Chondrocyte (in vitro differentiated cells): ENCODE measurements around the gene DHDH. TPM values are rescaled to one million over a fixed set of nuclear protein-coding genes. Genes with fewer than 3 reads are reported as not detected.

Experiments
- DNase-seq: peaks from one replicate; pipeline ENCODE4 v3.0.0; 2021; ENCODE audit warnings: mixed read lengths, low spot score
- H3K27ac Mint-ChIP-seq: one replicate; pipeline ENCODE4 v1.8.0; 2021; ENCODE audit warnings: mild to moderate bottlenecking, moderate library complexity, mixed read lengths; ENCODE audit not compliant: unreplicated experiment
- H3K27me3 Mint-ChIP-seq: 2 replicates; pipeline ENCODE4 v1.8.0; 2021; ENCODE audit warnings: low read depth, mixed read lengths
- H3K36me3 Mint-ChIP-seq: 2 replicates; pipeline ENCODE4 v1.8.0; 2021; ENCODE audit warnings: low read depth, mixed read lengths
- H3K4me1 Mint-ChIP-seq: 2 replicates; pipeline ENCODE4 v1.8.0; 2021; ENCODE audit warnings: low read depth, mild to moderate bottlenecking, mixed read lengths
- H3K4me3 Mint-ChIP-seq: one replicate; pipeline ENCODE4 v1.8.0; 2021; ENCODE audit warnings: mild to moderate bottlenecking, moderate library complexity, mixed read lengths; ENCODE audit not compliant: unreplicated experiment
- H3K9me3 Mint-ChIP-seq: 2 replicates; pipeline ENCODE4 v1.8.0; 2021; ENCODE audit warnings: low read depth, mixed read lengths
- total RNA-seq: library from RNA; stranded (reverse); gene quantifications from 3 replicates; pipeline ENCODE4 v1.2.1, GENCODE V29; 2021
- TF ChIP-seq, protein P1 (sequence below): fragments of 200-600 bp; sonication (generic); IDR thresholded peaks from 2 replicates; pipeline ENCODE4 v1.5.0; 2021; ENCODE audit warnings: antibody characterized with exemption, mild to moderate bottlenecking, moderate library complexity

Gene DHDH
- total RNA-seq, 1 donor from 2014 or later, result not detected

DNA sequence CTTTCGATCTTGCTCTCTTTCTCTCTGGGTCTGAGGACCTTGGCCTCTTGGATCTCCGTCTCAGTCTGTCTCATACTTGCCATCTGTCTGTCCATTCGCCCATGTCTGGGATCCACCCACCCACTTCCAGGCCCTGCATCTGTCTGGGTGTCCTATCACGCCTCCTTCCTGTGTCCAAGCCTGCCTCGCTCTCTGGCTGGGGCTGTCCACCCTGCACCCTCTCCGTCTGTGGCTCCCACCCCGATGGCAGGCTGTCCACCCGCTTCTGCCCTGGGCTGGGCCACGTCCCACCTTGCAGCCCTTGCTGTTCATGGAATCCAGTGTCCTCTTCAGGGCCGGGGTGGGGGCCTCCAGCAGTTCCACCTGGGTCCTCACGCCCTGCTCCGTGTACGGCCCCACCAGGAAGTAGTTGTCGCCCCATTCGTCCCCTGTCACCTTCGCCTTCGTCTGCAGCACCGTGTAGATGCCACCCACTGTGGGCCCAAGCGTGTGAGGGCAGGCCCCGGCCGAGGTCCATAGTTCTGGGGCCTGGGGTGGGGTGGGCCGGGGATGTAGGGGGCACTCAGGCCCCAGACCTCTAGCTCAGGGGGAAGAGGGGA is 57.6 kb downstream of the DHDH start:
- Mint-ChIP-seq H3K4me3 (peak overlapping the region; percentile 98), H3K27ac (no peak overlapping the region), H3K9me3 (no peaks in the 10 kb centered on the region), H3K36me3 (peaks cover 14% of the 10 kb centered on the region), H3K4me1 (peaks cover 40% of the 10 kb centered on the region), H3K27me3 (no peaks in the 10 kb centered on the region)
- DNase-seq, result no peak
- TF ChIP-seq, protein P1, sequence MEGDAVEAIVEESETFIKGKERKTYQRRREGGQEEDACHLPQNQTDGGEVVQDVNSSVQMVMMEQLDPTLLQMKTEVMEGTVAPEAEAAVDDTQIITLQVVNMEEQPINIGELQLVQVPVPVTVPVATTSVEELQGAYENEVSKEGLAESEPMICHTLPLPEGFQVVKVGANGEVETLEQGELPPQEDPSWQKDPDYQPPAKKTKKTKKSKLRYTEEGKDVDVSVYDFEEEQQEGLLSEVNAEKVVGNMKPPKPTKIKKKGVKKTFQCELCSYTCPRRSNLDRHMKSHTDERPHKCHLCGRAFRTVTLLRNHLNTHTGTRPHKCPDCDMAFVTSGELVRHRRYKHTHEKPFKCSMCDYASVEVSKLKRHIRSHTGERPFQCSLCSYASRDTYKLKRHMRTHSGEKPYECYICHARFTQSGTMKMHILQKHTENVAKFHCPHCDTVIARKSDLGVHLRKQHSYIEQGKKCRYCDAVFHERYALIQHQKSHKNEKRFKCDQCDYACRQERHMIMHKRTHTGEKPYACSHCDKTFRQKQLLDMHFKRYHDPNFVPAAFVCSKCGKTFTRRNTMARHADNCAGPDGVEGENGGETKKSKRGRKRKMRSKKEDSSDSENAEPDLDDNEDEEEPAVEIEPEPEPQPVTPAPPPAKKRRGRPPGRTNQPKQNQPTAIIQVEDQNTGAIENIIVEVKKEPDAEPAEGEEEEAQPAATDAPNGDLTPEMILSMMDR, result no peak

DNA sequence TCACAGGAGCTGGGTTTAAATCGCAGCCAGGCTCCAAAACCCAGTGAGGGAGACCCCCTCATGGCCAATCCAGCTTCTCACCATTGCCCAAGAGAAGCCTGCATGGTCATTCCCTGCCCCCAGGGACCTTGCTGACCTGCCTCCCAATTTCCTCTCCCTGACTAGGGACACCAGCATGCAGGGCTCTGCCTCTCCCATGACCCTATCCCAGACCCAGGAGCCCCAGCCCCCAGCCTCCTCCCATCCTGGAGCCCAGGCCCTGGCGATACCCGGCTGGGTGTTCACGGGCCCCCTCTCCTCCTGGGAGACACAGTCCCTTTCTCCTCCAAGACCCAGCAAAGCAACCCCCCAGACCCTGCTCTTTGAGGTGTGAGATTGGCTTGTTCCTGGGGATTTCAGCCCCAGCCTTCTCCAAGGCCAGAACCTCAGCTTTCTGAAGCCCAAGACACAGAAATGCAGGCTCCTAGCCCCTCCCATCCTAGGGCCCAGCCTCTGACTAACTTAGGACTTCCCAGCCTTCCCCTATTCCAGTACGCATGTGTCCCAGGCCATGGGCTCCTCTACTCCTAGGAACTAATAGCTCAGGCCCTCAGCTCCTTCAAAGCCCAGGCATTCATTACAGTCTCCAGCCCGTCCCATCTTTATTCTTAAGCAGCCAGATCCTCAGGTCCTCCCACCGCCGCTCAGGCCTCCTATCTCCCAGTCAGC is 58.5 kb downstream of the DHDH start:
- Mint-ChIP-seq H3K9me3 (no peaks in the 10 kb centered on the region), H3K27me3 (no peaks in the 10 kb centered on the region), H3K4me1 (peaks cover 40% of the 10 kb centered on the region), H3K36me3 (peaks cover 14% of the 10 kb centered on the region), H3K27ac (peak overlapping the region; percentile 93), H3K4me3 (peak overlapping the region; percentile 98)
- TF ChIP-seq, protein P1, result no peak
- DNase-seq, result no peak

DNA sequence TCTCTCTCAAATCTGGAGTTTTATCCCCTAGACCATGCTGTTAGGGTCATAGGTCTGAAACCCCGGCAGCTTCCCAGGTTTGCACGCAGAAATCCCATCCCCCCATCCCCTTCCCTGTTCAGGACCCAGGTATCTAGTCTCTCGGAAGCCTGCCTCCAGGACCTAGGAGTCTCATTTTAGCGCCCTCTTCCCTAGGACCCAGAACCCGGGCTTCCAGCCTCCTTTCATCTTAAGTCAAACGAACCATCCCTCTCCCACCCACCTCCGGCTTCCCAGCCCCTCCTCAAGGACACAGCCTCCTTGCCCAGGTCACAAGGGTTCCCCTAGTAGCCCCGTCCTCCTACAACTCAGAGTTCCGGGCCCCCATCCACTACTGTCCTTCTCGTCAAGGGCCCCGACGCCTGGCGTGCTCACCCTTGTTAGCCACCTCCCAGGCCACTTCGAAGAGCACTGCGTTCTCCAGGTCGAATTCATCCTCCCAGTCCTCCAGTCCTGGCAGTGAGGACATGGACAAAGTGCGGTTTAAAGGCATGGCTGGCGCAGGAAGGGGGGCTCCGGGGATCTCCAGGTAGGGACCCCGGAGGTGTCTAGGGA is 59.2 kb downstream of the DHDH start:
- no peaks in the 10 kb centered on the region for H3K27me3 Mint-ChIP-seq
- no peak for DNase-seq

DNA sequence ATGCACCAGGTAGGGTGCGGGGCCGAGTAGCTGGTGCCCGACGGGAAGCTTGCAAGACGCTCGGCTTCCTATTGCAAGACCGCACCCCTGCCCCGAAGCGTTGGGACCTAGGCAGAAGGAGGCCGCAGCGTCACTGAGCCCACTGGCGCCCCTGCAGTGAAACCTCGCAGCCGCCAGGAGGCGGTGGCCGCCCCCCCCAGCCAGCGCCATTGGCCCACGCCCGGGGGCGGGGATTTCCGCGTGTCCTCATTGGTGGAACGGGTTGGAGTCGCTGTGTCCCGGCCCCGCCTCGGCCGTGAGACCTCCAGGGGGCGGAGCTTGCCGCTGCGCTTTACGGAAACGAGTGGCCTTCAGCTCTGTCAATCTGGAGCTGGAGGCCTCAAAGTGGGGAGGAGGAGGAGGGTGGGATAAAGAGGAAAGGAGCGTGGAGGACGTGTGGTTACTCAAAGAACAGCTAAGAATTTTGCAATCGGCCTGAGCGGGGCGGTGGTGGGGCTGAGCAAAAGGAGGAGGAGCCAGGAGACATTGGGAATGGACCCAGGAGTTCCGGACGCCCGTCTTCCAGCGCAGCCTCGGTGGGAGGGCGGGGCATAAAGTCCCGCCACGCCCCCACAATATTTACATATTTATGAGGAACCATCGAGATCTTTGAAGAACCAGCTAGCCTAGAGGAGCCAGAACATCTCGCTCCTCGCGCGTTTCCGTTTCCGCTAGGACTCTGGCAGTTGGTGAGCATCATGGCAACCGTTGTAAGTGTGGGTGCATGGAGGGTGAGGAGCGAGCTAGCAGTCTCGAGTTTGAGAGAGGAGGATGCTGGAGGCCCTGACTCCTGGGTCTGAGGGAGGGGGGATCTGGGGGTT is 59.9 kb downstream of the DHDH start, which contains the start of the genes GYS1 and RUVBL2:
Gene GYS1, minus strand, starts transcription at position 135 of the 860 bp plus-strand sequence. CDS start 197 bp downstream, outside the sequence.
Gene RUVBL2, plus strand, starts transcription at position 713 of the 860 bp plus-strand sequence. Its CDS starts 25 bp downstream, at position 738.
- peak within 1 kb of the TSS; percentile 93 for H3K27ac Mint-ChIP-seq
- H3K36me3 Mint-ChIP-seq, result peaks cover 9% of the 10 kb centered on the region
- no peaks in the 10 kb centered on the region for H3K27me3 Mint-ChIP-seq
- peak within 1 kb of the TSS; percentile 98 for H3K4me3 Mint-ChIP-seq
- DNase-seq, result peak; percentile 100
- TF ChIP-seq, protein P1, result peak; percentile 96
- peaks cover 43% of the 10 kb centered on the region for H3K4me1 Mint-ChIP-seq
- H3K9me3 Mint-ChIP-seq, result no peaks in the 10 kb centered on the region

More for the DNA sequence above, 59.2 kb downstream of the DHDH start:
- peak overlapping the region; percentile 98 for H3K4me3 Mint-ChIP-seq
- TF ChIP-seq, protein P1, result no peak
- peaks cover 13% of the 10 kb centered on the region for H3K36me3 Mint-ChIP-seq
- H3K27ac Mint-ChIP-seq, result peak overlapping the region; percentile 93
- H3K4me1 Mint-ChIP-seq, result peaks cover 40% of the 10 kb centered on the region
- H3K9me3 Mint-ChIP-seq, result no peaks in the 10 kb centered on the region
